ENCODE measurements around the gene C14orf93.

Gene C14orf93

GRCh38 chr14:23009939-23010726, at the start of gene C14orf93:
Gene C14orf93, minus strand, starts transcription at chr14:23010143. Its CDS starts 11,120 bp downstream, at chr14:22999023.
- peak; percentile 47 to 52 for DNase-seq

- no peak for DNase-seq
Observed at GRCh38 chr14:23058654-23059504, 48.9 kb upstream of the C14orf93 start.

GRCh38 chr14:23057757-23058653, 48.1 kb upstream of the C14orf93 start:
- DNase-seq = no peak

GRCh38 chr14:23056956-23057756, 47.2 kb upstream of the C14orf93 start, which contains the start of gene CDH24:
Gene CDH24, minus strand, starts transcription at chr14:23057520. Its CDS starts 1,787 bp downstream, at chr14:23055733.
- no peak for DNase-seq

GRCh38 chr14:23056145-23056955, 46.4 kb upstream of the C14orf93 start:
- no peak for DNase-seq

GRCh38 chr14:23055621-23056144, 45.7 kb upstream of the C14orf93 start:
- no peak for DNase-seq

GRCh38 chr14:23055147-23055550, 45.2 kb upstream of the C14orf93 start:
- DNase-seq = no peak

GRCh38 chr14:23054000-23054811, 44.3 kb upstream of the C14orf93 start:
- no peak for DNase-seq

GRCh38 chr14:23053426-23053825, 43.5 kb upstream of the C14orf93 start:
- DNase-seq = no peak

- no peak for DNase-seq
Observed at GRCh38 chr14:23052671-23053070, 42.7 kb upstream of the C14orf93 start.

- no peak for DNase-seq
Observed at GRCh38 chr14:23052182-23052623, 42.3 kb upstream of the C14orf93 start.

GRCh38 chr14:23051141-23052057, 41.5 kb upstream of the C14orf93 start:
- no peak for DNase-seq

GRCh38 chr14:23049011-23049410, 39.1 kb upstream of the C14orf93 start:
- DNase-seq = no peak

- no peak for DNase-seq
Observed at GRCh38 chr14:23047751-23048693, 38.1 kb upstream of the C14orf93 start.

- no peak for DNase-seq
Observed at GRCh38 chr14:23047034-23047634, 37.2 kb upstream of the C14orf93 start.

GRCh38 chr14:23045419-23046357, 35.7 kb upstream of the C14orf93 start:
- no peak for DNase-seq

Measured in hippocampal formation (tissue), 2 donors.